HG02938 (cell line): Measurements from ENCODE around the gene ATP2C2.
"Not testable (repeated sequence)": the region's sequence is repeated elsewhere in the genome, so short reads cannot be mapped to it uniquely, and the experiment has no call there.

ENCODE experiments used
- ATAC-seq: cut with Tn5 transposase; IDR thresholded peaks from one replicate; pipeline ENCODE4 v1.9.1; 2021; ENCODE audit warnings: mild to moderate bottlenecking, moderate library complexity; ENCODE audit not compliant: unreplicated experiment

Gene ATP2C2

DNA sequence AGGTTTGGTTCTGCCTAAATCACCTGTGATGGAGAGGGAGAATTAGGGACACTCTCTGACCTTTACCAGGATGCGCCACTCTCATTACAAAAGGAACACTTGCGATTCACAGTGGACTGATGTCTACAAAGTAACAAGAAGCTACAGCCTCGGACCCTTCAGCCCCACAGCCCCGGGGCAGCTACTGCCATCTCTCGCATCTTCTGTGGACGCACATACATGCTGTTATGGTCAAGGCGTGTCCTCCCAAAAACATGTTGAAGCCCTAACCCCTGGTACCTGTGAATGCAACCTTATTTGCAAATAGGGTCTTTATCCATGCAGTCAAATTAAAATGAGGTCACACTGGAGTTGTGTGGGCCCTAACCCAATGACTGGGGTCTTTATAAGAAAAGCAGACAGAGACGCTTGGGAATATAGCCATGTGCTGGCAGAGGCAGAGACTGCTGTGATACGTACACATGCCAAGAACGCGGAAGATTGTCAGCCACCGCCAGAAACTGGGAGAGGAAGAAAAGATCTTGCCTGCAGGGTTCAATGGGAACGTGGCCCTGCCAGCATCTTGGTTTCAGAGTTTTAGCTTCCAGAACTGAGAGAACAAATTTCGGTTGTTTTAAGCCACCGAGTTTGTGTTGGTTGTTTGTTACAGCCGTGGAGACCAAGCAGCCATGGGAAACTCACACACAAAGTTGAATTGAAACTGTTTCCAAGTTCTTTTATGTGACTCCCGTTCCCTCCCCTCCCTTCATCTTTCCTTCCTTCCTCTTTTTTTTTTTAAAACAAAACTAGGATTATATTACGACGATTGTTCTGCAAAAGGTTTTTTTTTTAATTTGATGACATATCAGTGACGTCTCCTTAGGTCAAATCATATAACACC is 23.1 kb downstream of the ATP2C2 start:
- no peak for ATAC-seq

DNA sequence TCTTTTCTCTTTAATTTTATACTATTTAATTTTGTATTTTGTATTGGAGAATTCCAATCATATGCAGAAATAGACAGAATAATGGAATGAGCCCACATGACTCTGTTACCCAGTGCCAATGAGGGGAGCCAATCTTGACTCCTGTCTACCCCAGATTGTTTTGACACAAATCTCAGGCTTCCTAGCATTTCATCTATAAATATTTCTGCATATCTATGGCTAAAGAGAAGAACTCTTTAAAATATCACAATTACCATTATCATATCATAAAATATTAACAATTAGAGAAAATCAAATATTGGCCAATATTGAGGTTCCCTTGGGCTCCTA is 23.7 kb downstream of the ATP2C2 start:
- ATAC-seq = no peak

GRCh38 chr16:84396082-84396481 is 27.7 kb downstream of the ATP2C2 start:
- ATAC-seq = not testable (repeated sequence)

DNA sequence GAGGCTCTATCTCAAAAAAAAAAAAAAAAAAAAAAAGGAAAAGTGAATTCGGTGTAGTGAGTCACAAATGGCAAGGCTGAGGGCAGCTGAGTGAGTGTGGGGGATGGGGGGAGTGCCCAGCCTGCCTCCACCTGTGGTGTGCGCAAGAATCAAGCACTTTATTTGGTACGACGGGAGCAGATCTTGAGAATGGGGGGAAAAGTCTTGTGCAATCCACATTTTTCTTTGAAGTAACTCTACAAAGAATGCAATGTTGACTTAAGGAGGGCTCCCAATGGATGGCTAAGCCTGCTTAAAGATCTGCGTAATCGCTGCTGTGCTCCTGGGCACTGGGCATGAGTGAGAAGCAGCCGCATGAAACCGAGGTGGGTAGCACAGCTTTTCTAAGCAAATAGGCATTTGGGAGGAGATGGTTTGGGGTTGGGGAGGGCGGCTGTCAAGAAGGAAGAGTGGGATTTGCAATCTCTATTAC is 28.2 kb downstream of the ATP2C2 start:
- ATAC-seq = no peak

DNA sequence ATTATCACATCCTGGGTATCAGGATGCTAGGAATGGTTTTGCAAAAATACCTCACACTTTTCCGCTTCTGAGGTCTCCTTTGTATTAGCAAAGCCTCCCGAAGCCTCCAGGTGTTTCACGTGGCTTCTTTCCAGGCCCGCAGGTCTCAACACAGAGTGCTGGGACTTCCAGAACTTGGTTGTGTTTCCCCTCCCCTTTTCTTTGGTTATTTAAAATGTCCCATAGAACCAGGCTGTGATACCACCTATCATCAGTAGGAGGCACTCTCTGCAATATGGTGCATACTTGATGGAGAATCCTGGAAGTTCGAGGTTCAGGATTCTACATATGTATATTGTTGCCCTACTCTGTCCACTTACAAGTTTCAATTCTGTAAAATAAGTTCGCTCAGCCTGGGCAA is 28.8 kb downstream of the ATP2C2 start:
- no peak for ATAC-seq

- ATAC-seq = no peak
These were observed 30.4 kb downstream of the ATP2C2 start for GRCh38 chr16:84398701-84399100.

DNA sequence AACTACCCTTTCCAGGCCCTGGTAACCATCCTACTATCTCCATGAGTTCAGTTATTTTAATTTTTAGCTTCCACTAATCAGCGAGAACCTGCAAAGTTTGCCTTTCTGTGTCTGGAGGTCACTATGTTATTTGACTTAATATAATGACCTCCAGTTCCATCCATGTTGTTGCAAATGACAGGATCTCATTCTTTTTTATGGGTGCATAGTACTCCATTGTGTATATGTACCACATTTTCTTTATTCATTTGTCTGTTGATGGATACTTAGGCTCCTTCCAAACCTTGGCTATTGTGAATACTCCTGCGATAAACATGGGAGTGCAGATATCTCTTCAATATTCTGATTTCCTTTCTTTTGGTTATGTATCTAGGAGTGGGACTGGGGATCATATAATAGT is 31.6 kb downstream of the ATP2C2 start:
- not testable (repeated sequence) for ATAC-seq

DNA sequence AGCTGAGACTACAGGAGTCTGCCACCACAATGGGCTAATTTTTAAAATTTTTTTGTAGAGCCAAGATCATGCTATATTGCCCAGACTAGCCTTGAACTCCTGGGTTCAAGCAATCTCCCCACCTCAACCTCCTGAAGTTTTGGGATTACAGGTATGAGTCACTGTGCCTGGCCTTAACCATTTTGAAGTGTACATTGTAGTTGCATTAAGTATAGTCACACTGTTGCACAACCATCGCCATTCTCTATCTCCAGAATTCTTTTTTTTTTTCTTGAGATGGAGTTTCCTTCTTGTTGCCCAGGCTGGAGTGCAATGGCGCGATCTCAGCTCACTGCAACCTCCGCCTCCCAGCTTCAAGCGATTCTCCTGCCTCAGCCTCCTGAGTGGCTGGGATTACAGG is 35.1 kb downstream of the ATP2C2 start:
- not testable (repeated sequence) for ATAC-seq

- ATAC-seq = no peak
These were observed 36.0 kb downstream of the ATP2C2 start for GRCh38 chr16:84404324-84404723.

- no peak for ATAC-seq
These were observed 36.8 kb downstream of the ATP2C2 start for GRCh38 chr16:84404936-84405639.

GRCh38 chr16:84406006-84406963 is 37.9 kb downstream of the ATP2C2 start:
- no peak for ATAC-seq

DNA sequence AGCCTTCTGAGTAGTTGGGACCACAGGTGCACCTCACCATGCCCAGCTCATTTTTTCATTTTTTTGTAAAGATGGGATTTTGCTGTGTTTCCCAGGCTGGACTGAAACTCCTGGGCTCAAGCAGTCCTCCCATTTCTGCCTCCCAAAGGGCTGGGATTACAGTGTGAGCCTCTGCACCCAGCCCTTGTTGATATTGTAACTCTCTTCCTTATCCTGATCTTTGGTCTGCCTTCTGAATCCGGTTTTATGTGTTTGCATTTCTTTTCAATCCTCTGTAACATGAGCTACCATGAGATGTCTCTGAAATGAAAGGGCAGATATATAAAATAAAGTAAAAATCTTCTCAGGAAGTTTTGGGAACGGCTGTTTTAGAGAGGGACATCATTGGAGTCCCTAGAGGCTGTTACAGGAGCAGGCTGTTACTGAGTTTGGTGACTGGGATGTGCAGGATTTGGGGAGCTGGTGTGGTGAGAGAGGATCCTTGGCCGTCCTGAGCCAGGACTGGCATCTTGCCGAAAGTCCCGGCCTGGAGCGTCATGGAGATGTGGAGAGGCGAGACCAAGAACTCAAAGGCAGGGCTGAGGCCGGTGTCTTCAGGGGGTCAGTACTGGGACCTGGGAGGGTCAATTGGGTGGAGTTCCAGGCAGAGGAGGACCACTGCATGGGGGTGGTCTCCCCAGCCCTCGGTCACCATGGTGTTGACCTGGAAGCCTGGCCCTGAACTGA is 39.4 kb downstream of the ATP2C2 start:
- ATAC-seq = no peak

GRCh38 chr16:84408314-84408690 is 40.0 kb downstream of the ATP2C2 start:
- ATAC-seq = no peak

DNA sequence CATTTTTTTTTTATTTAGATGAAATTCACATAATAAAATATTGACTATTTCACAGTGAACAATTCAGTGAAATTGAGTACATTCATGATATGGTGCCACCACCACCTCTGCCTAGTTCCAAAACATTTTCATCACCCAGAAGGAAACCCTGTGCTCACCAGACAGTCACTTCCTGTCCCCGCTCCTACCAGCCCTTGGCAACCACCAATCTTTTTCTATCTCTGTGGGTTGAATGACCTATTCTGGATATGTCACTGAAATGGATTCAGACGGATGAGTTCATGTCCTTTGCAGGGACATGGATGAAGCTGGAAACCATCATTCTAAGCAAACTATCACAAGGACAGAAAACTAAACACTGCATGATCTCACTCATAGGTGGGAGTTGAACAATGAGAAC is 40.5 kb downstream of the ATP2C2 start:
- no peak for ATAC-seq

GRCh38 chr16:84410361-84411138 is 42.2 kb downstream of the ATP2C2 start:
- ATAC-seq = no peak

- no peak for ATAC-seq
These were observed 43.4 kb downstream of the ATP2C2 start for GRCh38 chr16:84411768-84412167.

DNA sequence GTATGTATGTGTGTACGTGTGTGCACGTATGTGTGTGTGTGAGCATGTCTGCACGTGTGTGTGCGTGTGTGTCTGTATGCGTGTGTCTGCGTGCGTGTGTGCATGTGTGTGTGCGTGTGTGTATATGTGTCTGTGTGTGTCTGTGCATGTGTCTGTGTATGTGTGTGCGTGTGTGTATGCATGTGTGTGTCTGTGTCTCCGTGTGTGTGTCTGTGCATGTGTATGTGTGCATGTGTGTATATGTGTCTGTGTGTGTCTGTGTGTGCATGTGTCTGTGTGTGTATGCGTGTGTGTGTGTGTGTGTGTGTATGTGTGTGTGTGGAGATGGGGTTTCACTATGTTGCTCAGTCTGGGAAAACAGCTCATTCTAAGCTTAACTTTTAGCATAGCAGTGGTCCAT is 43.9 kb downstream of the ATP2C2 start:
- ATAC-seq = no peak

DNA sequence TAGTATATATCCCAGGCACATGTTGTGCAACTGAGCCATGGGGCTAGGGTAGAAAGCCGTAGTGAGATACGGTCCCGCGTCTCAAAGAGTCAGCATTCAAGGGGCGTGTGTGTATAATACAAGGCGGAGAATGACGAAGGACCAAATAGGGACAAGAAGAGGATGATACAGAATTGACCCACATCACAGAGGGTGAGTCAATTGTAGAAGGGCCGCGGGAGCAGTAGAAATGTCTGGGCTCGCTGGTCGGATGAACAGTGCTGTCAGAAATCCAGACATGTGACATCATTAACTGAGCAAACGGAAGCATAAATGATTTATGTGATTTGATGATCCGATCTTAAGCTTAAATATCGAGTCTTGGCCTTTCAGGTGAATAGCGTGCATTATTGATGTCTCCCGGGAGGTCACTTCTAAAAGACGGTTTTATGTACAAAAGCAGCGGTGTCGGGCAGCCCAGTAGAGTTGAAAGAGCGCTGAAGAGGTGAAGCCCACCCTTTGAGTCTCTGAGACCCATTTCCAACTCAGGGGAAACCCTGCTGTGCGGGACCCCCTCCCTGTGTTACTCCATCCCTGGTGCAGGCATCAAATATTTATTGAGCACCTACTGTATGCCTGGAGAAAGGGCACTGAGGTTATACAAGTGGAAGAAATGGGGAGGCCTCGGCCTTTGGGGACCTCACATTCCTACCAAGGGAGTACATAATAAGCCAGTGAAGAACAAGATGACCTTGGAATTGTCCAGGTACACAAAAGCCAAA is 45.1 kb downstream of the ATP2C2 start:
- ATAC-seq = no peak

GRCh38 chr16:84414789-84415326 is 46.5 kb downstream of the ATP2C2 start:
- ATAC-seq = no peak
